Prostate gland (tissue), 2 donors: Measurements from ENCODE around the gene CEP295NL. TPM values are rescaled to one million over a fixed set of nuclear protein-coding genes. Genes with fewer than 3 reads are reported as not detected.

ENCODE experiments used
- DNase-seq: peaks from one replicate; pipeline ENCODE4 v3.0.0-alpha.2; 2019; ENCODE audit warnings: low spot score
- H3K27ac ChIP-seq, 2 donors: fragments of 200-600 bp; sonication (generic); 2 replicates each; pipeline ENCODE4 v1.5.1; 2017 to 2019
- H3K27me3 ChIP-seq: fragments of 200-600 bp; sonication (generic); replicated peaks from 2 replicates; pipeline ENCODE4 v1.5.1; 2019; ENCODE audit not compliant: insufficient read depth
- H3K36me3 ChIP-seq, 2 donors: fragments of 200-600 bp; sonication (generic); 1 replicate in 1 of 2; 2 replicates in 1 of 2; pipeline versions ENCODE4 v1.5.1 to v1.8.1; 2017 to 2019
- H3K4me1 ChIP-seq: fragments of 200-600 bp; sonication (generic); replicated peaks from 2 replicates; pipeline ENCODE4 v1.5.1; 2019
- H3K4me3 ChIP-seq, 2 donors: fragments of 200-600 bp; sonication (generic); 2 replicates each; pipeline ENCODE4 v1.5.1; 2017 to 2019
- H3K9me3 ChIP-seq: fragments of 200-600 bp; sonication (generic); 2 replicates; pipeline ENCODE4 v1.5.1; 2017
- CTCF ChIP-seq, 4 experiments: fragments of 200-600 bp in 2 of 4; fragments of 450-650 bp in 2 of 4; sonication (generic) in 2 of 4; IDR thresholded peaks; 1 replicate in 3 of 4; 2 replicates in 1 of 4; pipeline ENCODE4 v1.5.1; 2016 to 2019; ENCODE audit warnings: antibody characterized with exemption in 4 of 4, mild to moderate bottlenecking in 2 of 4, moderate library complexity in 2 of 4
- POLR2A ChIP-seq: fragments of 450-650 bp; IDR thresholded peaks from one replicate; pipeline ENCODE4 v1.6.1; 2016; ENCODE audit warnings: antibody characterized with exemption, mild to moderate bottlenecking
- POLR2AphosphoS5 ChIP-seq: sonication (generic); formaldehyde crosslinking; IDR thresholded peaks from one replicate; pipeline ENCODE4 v1.6.1; 2017; ENCODE audit warnings: antibody characterized with exemption
- WGBS: methylation state at CpG from one replicate; pipeline ENCODE4 v1.1.5; 2018; 5-methylcytosine and 5-hydroxymethylcytosine counted together
- intact Hi-C: fragments of 100-400 bp; cut with DNase I; formaldehyde crosslinking; loops from one replicate; pipeline ENCODE4 v1.14.2; 2022
- total RNA-seq, 2 donors: library from RNA; depleted of rRNA; stranded (reverse); fragments of >200 nt; gene quantifications; one replicate each; pipeline ENCODE4 v1.1.0, GENCODE V29; 2016

The CEP295NL gene
- total RNA-seq, 2 donors from 2014 or later = 2.2 to 8.2 TPM

DNA sequence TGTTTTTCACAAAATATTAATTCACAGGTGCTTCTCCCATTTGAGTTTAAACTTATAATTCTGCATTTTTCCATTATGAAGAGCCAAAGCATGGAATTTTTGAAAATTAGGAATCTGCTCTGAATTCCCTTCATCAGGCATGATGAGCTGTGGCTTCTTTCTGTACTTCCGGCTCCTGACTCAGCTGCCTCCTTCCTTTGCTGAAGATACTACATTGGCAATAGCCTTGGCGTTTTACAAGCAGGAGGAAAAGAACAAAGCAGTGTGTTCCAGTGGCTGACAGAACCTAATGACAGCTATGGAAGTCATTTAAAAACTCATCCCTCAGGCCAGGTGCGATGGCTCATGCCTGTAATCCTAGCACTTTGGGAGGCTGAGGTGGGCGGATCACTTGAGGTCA, 44.0 kb downstream of the CEP295NL start:
- H3K9me3 ChIP-seq = no peaks in the 10 kb centered on the region
- no peak overlapping the region for H3K27ac ChIP-seq
- 79% methylated on average over 4 of the region's 4 CpGs for WGBS
- peaks cover 0 to 4% of the 10 kb centered on the region in 2 donors for H3K36me3 ChIP-seq
- no peak overlapping the region for H3K4me3 ChIP-seq
- no peak for DNase-seq
- intact Hi-C loops = no loop called here
- no peak for TF ChIP-seq POLR2A
- no peak for TF ChIP-seq CTCF (IDR thresholded peaks at IDR 0.05)
- TF ChIP-seq POLR2AphosphoS5 = no peak
- H3K4me1 ChIP-seq = no peaks in the 10 kb centered on the region
- no peaks in the 10 kb centered on the region for H3K27me3 ChIP-seq

DNA sequence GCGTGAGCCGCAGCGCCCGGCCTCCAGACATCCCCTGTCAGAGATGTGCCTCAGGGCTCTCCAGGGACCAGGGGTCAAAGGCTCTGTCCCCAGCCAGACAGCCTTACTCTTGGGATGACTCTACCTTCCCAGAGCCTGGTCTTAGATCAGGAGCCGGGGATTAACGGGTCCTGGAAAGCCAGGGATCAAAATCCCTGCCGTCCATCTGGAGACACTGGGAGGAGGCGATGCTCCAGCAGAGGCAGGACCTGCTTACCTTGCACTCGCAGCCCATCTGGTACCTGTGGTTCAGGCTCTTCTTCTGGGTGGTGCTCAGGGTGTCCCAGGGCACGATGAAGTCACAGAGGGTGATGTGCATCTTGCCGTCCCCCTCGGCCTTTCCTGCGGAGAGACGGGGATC, 45.7 kb downstream of the CEP295NL start:
- intact Hi-C loops = no loop called here
- 94% methylated on average over 9 of the region's 14 CpGs for WGBS
- TF ChIP-seq POLR2A (no peak), POLR2AphosphoS5 (no peak), CTCF (IDR thresholded peaks at IDR 0.05) (no peak)
- no peak for DNase-seq
- H3K36me3 ChIP-seq = peaks cover 0 to 4% of the 10 kb centered on the region in 2 donors
- no peaks in the 10 kb centered on the region for H3K27me3 ChIP-seq
- no peak overlapping the region for H3K27ac ChIP-seq
- H3K4me3 ChIP-seq = no peak overlapping the region
- no peaks in the 10 kb centered on the region for H3K9me3 ChIP-seq
- H3K4me1 ChIP-seq = no peaks in the 10 kb centered on the region

GRCh38 chr17:78855561-78856165, 47.3 kb downstream of the CEP295NL start:
- intact Hi-C loops = no loop called here
- H3K36me3 ChIP-seq = peaks cover 0 to 4% of the 10 kb centered on the region in 2 donors
- WGBS = 90% methylated on average over 25 of the region's 25 CpGs

GRCh38 chr17:78854508-78854907, 48.5 kb downstream of the CEP295NL start:
- H3K36me3 ChIP-seq = peaks cover 0 to 4% of the 10 kb centered on the region in 2 donors
- no peak overlapping the region for H3K4me3 ChIP-seq
- H3K9me3 ChIP-seq = no peaks in the 10 kb centered on the region
- H3K4me1 ChIP-seq = no peaks in the 10 kb centered on the region
- intact Hi-C loops = no loop called here
- H3K27ac ChIP-seq = no peak overlapping the region
- TF ChIP-seq POLR2A = no peak
- no peak for TF ChIP-seq CTCF (IDR thresholded peaks at IDR 0.05)
- DNase-seq = no peak
- WGBS = 82% methylated on average over 9 of the region's 9 CpGs
- no peaks in the 10 kb centered on the region for H3K27me3 ChIP-seq

More at GRCh38 chr17:78855561-78856165, 47.3 kb downstream of the CEP295NL start:
- Histone ChIP-seq H3K4me3 (no peak overlapping the region), H3K27ac (no peak overlapping the region), H3K4me1 (no peaks in the 10 kb centered on the region), H3K9me3 (no peaks in the 10 kb centered on the region), H3K27me3 (no peaks in the 10 kb centered on the region)
- no peak for DNase-seq
- TF ChIP-seq POLR2A (no peak), POLR2AphosphoS5 (no peak), CTCF (IDR thresholded peaks at IDR 0.05) (no peak)

GRCh38 chr17:78853926-78854394, 49.0 kb downstream of the CEP295NL start:
- WGBS = 52% methylated on average over 11 of the region's 11 CpGs
- Histone ChIP-seq H3K4me3 (no peak overlapping the region), H3K27ac (no peak overlapping the region), H3K9me3 (no peaks in the 10 kb centered on the region), H3K27me3 (no peaks in the 10 kb centered on the region), H3K4me1 (no peaks in the 10 kb centered on the region), H3K36me3 (peaks cover 0 to 4% of the 10 kb centered on the region in 2 donors)
- no peak for DNase-seq
- TF ChIP-seq POLR2A = no peak
- peak; percentile 33 for TF ChIP-seq POLR2AphosphoS5
- TF ChIP-seq CTCF (IDR thresholded peaks at IDR 0.05) = no peak
- intact Hi-C loops = no loop called here
